Psoas muscle (tissue), 8 donors: ENCODE data around the gene CCDC15. TPM values are rescaled to one million over a fixed set of nuclear protein-coding genes. Genes with fewer than 3 reads are reported as not detected.

ENCODE experiments used
- ATAC-seq, 4 donors: fragments of 200-7000 bp; cut with Tn5 transposase; one replicate each; pipeline ENCODE4 v1.9.1; 2020; ENCODE audit warnings: moderate library complexity in 3 of 4, mild to moderate bottlenecking in 2 of 4
- DNase-seq, 2 donors: peaks; one replicate each; pipeline ENCODE4 v3.0.0-alpha.2; 2020
- H3K27ac ChIP-seq: fragments of 200-600 bp; one replicate; pipeline ENCODE4 v1.8.0; 2022
- H3K27me3 ChIP-seq, 3 donors: fragments of 200-600 bp in 1 of 3; one replicate each; pipeline versions ENCODE4 v1.6.1 to v1.8.0; 2013 to 2022; ENCODE audit warnings: low read length in 2 of 3, mild to moderate bottlenecking in 2 of 3, moderate library complexity in 1 of 3; ENCODE audit not compliant: insufficient read depth in 3 of 3
- H3K36me3 ChIP-seq, 2 donors: fragments of 200-600 bp in 1 of 2; one replicate each; pipeline versions ENCODE4 v1.6.1 to v1.8.0; 2013 to 2022; ENCODE audit warnings: low read depth in 1 of 2, mild to moderate bottlenecking in 1 of 2, moderate library complexity in 1 of 2; ENCODE audit not compliant: insufficient read depth in 1 of 2
- H3K4me1 ChIP-seq: fragments of 200-600 bp; one replicate; pipeline ENCODE4 v1.8.0; 2022
- H3K4me3 ChIP-seq: fragments of 200-600 bp; one replicate; pipeline ENCODE4 v1.8.0; 2022; ENCODE audit warnings: mild to moderate bottlenecking
- H3K9me3 ChIP-seq: fragments of 200-600 bp; one replicate; pipeline ENCODE4 v1.8.0; 2022
- CTCF ChIP-seq: fragments of 200-600 bp; IDR thresholded peaks from one replicate; pipeline ENCODE4 v1.8.0; 2022; ENCODE audit warnings: antibody characterized with exemption
- WGBS, 3 donors: extraction: QIAGEN DNeasy Blood & Tissue Kit; methylation state at CpG; one replicate each; pipeline versions ENCODE4 v1.1.6 to v1.1.7; 2013; 5-methylcytosine and 5-hydroxymethylcytosine counted together
- intact Hi-C, 2 donors: fragments of 100-400 bp; cut with DNase I; formaldehyde crosslinking; loops; one replicate each; pipeline versions ENCODE4 v1.11.0 to v1.14.2; 2022
- polyA plus RNA-seq, 3 donors: library from polyadenylated mRNA; stranded (reverse); fragments of 200-250 nt; gene quantifications; one replicate each; pipeline ENCODE4 v1.2.3, GENCODE V29; 2013
- total RNA-seq, 4 donors: library from RNA; stranded (reverse); fragmentation: NEBNext Ultra II Directional in 2 of 4; extraction: Animal tissue kit (Norgen Biotek cat#: 25700) in 2 of 4; gene quantifications; one replicate each; pipeline versions ENCODE4 v1.2.1 to v1.2.4, GENCODE V29; 2021 to 2023
- donor health status: healthy with polysubstance abuse.
- donor health status: DM: no; HTN: no; CAD: no; lungs with moderate emphysema.
- donor health status: Bipolar disorder and iron deficiency.
- donor health status: healthy.
- donor health status: DM: yes; HTN: yes; CAD: no.
- donor health status: DM: no; HTN: no; CAD: no.
- donor health status: DM: no; HTN: no; CAD: no.
- donor health status: DM: yes; HTN: yes; CAD: no.

CCDC15 gene
- total and polyA plus RNA-seq, 7 donors = 0.03 to 0.42 (median 0.22) TPM

GRCh38 chr11:124982043-124982442 is 28.0 kb downstream of the CCDC15 start:
- TF ChIP-seq CTCF = no peak
- intact Hi-C loops = no loop called here
- no peak for DNase-seq

GRCh38 chr11:124983674-124984511 is 29.9 kb downstream of the CCDC15 start:
- Histone ChIP-seq H3K27ac (no peak overlapping the region), H3K36me3 (no peaks in the 10 kb centered on the region), H3K4me3 (no peak overlapping the region), H3K27me3 (no peaks in the 10 kb centered on the region), H3K4me1 (no peaks in the 10 kb centered on the region), H3K9me3 (peaks cover 5% of the 10 kb centered on the region)
- DNase-seq = peak in 1 of 2 donors; percentile 47
- TF ChIP-seq CTCF = no peak
- 93 to 95% (median 94%) methylated on average over 17 of the region's 17 CpGs for WGBS, 3 donors
- intact Hi-C loops = no loop called here
- ATAC-seq = no peak

More at GRCh38 chr11:124982043-124982442, 28.0 kb downstream of the CCDC15 start:
- no peak overlapping the region for H3K4me3 ChIP-seq
- H3K27ac ChIP-seq = no peak overlapping the region
- H3K27me3 ChIP-seq = no peaks in the 10 kb centered on the region
- H3K4me1 ChIP-seq = no peaks in the 10 kb centered on the region
- H3K9me3 ChIP-seq = peaks cover 5% of the 10 kb centered on the region
- ATAC-seq = no peak
- no peaks in the 10 kb centered on the region for H3K36me3 ChIP-seq

- no peaks in the 10 kb centered on the region for H3K27me3 ChIP-seq
- ATAC-seq (no peak), DNase-seq (peak in 1 of 2 donors; percentile 28)
- H3K4me3 ChIP-seq = no peak overlapping the region
- no peak for TF ChIP-seq CTCF
- H3K4me1 ChIP-seq = no peaks in the 10 kb centered on the region
- H3K36me3 ChIP-seq = no peaks in the 10 kb centered on the region
- WGBS, 3 donors = 87 to 94% (median 88%) methylated on average over 3 of the region's 3 CpGs
- intact Hi-C loops = no loop called here
- no peak overlapping the region for H3K27ac ChIP-seq
- peaks cover 5% of the 10 kb centered on the region for H3K9me3 ChIP-seq
Measured at GRCh38 chr11:124984512-124984854, 30.5 kb downstream of the CCDC15 start.

GRCh38 chr11:124987096-124987495 is 33.1 kb downstream of the CCDC15 start:
- no peak for TF ChIP-seq CTCF
- Histone ChIP-seq H3K27ac (no peak overlapping the region), H3K36me3 (no peaks in the 10 kb centered on the region), H3K4me1 (no peaks in the 10 kb centered on the region), H3K27me3 (no peaks in the 10 kb centered on the region), H3K9me3 (peaks cover 3% of the 10 kb centered on the region), H3K4me3 (no peak overlapping the region)
- DNase-seq = no peak
- ATAC-seq = no peak
- intact Hi-C loops = no loop called here
- 64 to 83% (median 70%) methylated on average over 1 of the region's 1 CpG for WGBS, 3 donors

- WGBS, 3 donors = 94 to 97% (median 96%) methylated on average over 3 of the region's 3 CpGs
- Histone ChIP-seq H3K36me3 (no peaks in the 10 kb centered on the region), H3K4me1 (no peaks in the 10 kb centered on the region), H3K9me3 (no peaks in the 10 kb centered on the region), H3K27me3 (no peaks in the 10 kb centered on the region), H3K27ac (no peak overlapping the region), H3K4me3 (no peak overlapping the region)
- no peak for TF ChIP-seq CTCF
- DNase-seq = no peak
- intact Hi-C loops = no loop called here
- ATAC-seq = no peak
Measured at GRCh38 chr11:124988063-124988462, 34.1 kb downstream of the CCDC15 start.
